Activated T-helper 2 cell treated with anti-CD3 and anti-CD28 coated beads, Interferon-gamma antibody, Interleukin-2, Interleukin-4, amounts not matched to agents 10 μg/mL and 5 μg/mL and 100 μg/mL, durations not matched to agents 14 hours and 24 hours and 36 hours (primary cell): ENCODE data around the gene SHROOM2. TPM values are rescaled to one million over a fixed set of nuclear protein-coding genes. Genes with fewer than 3 reads are reported as not detected.

Experiments used
- DNase-seq: peaks from one replicate; pipeline ENCODE4 v3.0.0; 2021; ENCODE audit warnings: low spot score
- H3K27ac Mint-ChIP-seq: one replicate; pipeline ENCODE4 v1.8.0; 2021; ENCODE audit warnings: mixed read lengths
- H3K27me3 Mint-ChIP-seq: one replicate; pipeline ENCODE4 v1.8.0; 2021; ENCODE audit warnings: low read depth, mixed read lengths
- H3K36me3 Mint-ChIP-seq: one replicate; pipeline ENCODE4 v1.8.0; 2021; ENCODE audit warnings: low read depth, mixed read lengths
- H3K4me1 Mint-ChIP-seq: one replicate; pipeline ENCODE4 v1.8.0; 2021; ENCODE audit warnings: low read depth, mixed read lengths
- H3K4me3 Mint-ChIP-seq: one replicate; pipeline ENCODE4 v1.8.0; 2021; ENCODE audit warnings: low read depth, mild to moderate bottlenecking, moderate library complexity, mixed read lengths
- H3K9me3 Mint-ChIP-seq: one replicate; pipeline ENCODE4 v1.8.0; 2021; ENCODE audit warnings: mixed read lengths
- intact Hi-C: fragments of 100-400 bp; cut with micrococcal nuclease; formaldehyde crosslinking; loops from one replicate; pipeline ENCODE4 v1.15.1; 2023
- total RNA-seq: library from RNA; stranded (reverse); gene quantifications from 2 replicates; pipeline ENCODE4 v1.2.3, GENCODE V29; 2022

The SHROOM2 gene
- total RNA-seq, 1 donor from 2014 or later, result not detected

DNA sequence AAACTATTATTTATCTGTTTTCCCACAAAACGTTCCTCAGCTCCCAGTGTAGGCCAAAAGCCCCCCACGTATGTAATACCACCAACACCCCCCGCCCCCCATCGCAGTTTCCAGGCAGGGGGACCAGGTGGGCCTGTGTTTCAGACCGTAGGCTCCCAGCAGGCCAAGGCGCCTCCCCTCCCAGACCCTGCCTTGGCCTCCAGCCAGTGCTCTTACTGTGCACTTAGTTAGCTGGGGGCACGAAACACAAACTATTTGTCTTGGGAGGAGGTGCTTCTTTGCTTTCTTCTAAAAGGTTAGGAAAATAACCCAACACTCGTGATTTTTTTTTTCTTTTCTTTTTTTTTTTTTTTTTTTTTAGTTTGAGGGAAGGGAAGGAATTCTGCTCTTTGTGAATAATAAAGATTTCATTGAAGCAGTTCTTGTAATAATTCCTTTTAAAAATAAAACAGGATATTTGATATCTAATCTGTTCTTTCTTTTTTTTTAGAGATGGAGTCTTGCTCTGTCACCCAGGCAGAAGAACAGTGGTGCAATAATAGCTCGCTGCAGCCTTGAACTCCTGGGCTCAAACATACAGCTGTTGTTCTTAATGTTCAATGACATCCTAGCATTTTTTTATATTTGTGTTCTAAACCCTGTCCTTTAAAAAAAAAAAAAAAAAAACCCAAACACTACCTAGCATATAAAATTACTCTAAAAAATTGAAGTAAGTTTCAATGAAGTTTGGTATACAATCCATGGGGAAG lies 98.0 kb downstream of the SHROOM2 start:
- intact Hi-C loops, result loop anchor here (2.0 kb wide), 1 partner anchor 111 kb away; no protein-coding TSS in a partner anchor
- Mint-ChIP-seq H3K9me3 (no peaks in the 10 kb centered on the region), H3K4me3 (no peak overlapping the region), H3K4me1 (no peaks in the 10 kb centered on the region), H3K36me3 (no peaks in the 10 kb centered on the region), H3K27me3 (peaks cover 17% of the 10 kb centered on the region), H3K27ac (no peak overlapping the region)
- DNase-seq, result no peak

- Mint-ChIP-seq H3K27ac (no peak overlapping the region), H3K27me3 (peaks cover 17% of the 10 kb centered on the region), H3K36me3 (no peaks in the 10 kb centered on the region), H3K9me3 (no peaks in the 10 kb centered on the region), H3K4me1 (no peaks in the 10 kb centered on the region), H3K4me3 (no peak overlapping the region)
- intact Hi-C loops, result loop anchor here (2.0 kb wide), 1 partner anchor 110 kb away; no protein-coding TSS in a partner anchor
- DNase-seq, result peak; percentile 22
Observed at GRCh38 chrX:9885150-9885549, 98.9 kb downstream of the SHROOM2 start.

DNA sequence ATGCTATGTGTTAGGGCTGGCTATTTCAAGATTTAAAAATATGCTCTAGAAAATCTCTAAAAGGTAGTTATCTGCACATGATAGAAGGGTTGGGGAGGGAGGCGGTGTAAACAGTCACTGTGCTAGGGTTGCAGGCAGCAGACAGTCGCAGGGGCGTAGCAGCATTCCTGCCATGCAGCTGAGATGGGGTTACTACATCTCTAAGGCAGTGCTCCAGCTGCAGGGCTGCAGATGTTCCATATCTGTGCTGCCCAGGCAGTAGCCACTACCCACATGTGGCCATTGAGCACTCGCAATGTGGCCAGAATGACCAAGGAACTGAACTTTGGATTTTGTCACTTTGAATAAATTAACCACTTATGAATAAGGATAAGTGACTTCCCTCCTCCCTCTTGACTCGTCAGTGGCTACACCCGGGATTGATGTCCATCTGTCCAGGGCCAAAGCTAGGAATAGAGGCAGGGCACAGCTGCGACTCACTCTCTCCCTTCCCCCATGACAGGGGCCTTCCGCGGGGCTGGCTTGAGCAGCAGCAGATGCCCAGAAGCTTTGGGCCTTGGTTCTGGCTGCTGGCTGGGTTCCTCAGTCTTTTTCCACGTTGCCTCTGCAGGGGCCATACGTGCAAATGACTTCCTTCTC lies 101.5 kb downstream of the SHROOM2 start:
- no peak overlapping the region for H3K27ac Mint-ChIP-seq
- intact Hi-C loops, result loop anchor here (2.0 kb wide), 1 partner anchor 231 kb away; no protein-coding TSS in a partner anchor
- no peaks in the 10 kb centered on the region for H3K4me1 Mint-ChIP-seq

GRCh38 chrX:9888953-9889470 lies 102.8 kb downstream of the SHROOM2 start:
- peaks cover 6% of the 10 kb centered on the region for H3K27me3 Mint-ChIP-seq
- no peak overlapping the region for H3K27ac Mint-ChIP-seq
- no peaks in the 10 kb centered on the region for H3K4me1 Mint-ChIP-seq
- H3K9me3 Mint-ChIP-seq, result no peaks in the 10 kb centered on the region
- intact Hi-C loops, result loop anchor here (2.0 kb wide), 1 partner anchor 230 kb away; no protein-coding TSS in a partner anchor
- no peak overlapping the region for H3K4me3 Mint-ChIP-seq
- H3K36me3 Mint-ChIP-seq, result no peaks in the 10 kb centered on the region
- no peak for DNase-seq

More for the DNA sequence above, 101.5 kb downstream of the SHROOM2 start:
- Mint-ChIP-seq H3K4me3 (no peak overlapping the region), H3K27me3 (peaks cover 12% of the 10 kb centered on the region), H3K9me3 (no peaks in the 10 kb centered on the region), H3K36me3 (no peaks in the 10 kb centered on the region)
- DNase-seq, result no peak

DNA sequence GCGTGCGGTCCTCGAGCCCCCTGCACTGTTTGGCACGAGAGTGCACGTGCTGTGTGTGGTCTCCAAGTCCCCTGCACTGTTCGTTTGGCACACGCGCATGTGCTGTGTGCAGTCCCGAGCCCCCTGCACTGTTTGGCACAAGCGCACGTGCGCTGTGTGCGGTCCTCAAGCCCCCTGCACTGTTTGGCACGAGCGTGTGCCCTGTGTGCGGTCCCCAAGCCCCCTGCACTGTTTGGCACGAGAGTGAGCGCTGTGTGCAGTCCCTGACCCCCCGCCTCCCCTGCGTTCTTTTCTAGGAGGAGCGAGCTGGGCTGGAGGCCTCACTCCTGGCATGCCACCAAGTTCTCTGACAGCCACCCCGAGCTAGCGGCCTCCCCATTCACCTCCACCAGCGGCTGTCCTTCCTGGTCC lies 104.5 kb downstream of the SHROOM2 start:
- no peak overlapping the region for H3K27ac Mint-ChIP-seq
- H3K27me3 Mint-ChIP-seq, result no peaks in the 10 kb centered on the region
- no peaks in the 10 kb centered on the region for H3K4me1 Mint-ChIP-seq
- no peak overlapping the region for H3K4me3 Mint-ChIP-seq
- DNase-seq, result no peak
- H3K36me3 Mint-ChIP-seq, result no peaks in the 10 kb centered on the region
- intact Hi-C loops, result no loop called here
- no peaks in the 10 kb centered on the region for H3K9me3 Mint-ChIP-seq

GRCh38 chrX:9895225-9895912 lies 109.1 kb downstream of the SHROOM2 start:
- Mint-ChIP-seq H3K4me3 (no peak overlapping the region), H3K27ac (no peak overlapping the region), H3K27me3 (peaks cover 8% of the 10 kb centered on the region), H3K4me1 (peaks cover 4% of the 10 kb centered on the region), H3K36me3 (no peaks in the 10 kb centered on the region), H3K9me3 (no peaks in the 10 kb centered on the region)
- intact Hi-C loops, result no loop called here
- DNase-seq, result no peak

DNA sequence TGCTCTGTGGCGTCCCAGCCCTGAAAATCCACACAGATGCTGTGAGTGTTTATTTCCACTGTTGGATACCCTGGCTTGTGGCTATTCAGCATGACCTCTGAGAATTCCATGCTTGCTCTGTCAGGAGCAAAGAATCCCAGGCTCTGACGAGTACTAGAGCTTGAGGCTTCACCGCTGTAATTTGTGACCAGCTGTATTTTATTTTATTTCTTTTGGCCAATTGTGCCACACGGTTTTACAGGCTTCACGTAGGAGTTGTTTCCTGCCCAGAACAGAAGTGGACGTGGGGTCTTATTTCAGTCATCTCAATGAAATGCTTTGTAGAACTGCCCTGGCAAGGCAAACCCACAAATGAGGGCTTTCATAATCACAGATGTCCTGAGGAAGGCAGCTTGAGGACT lies 111.5 kb downstream of the SHROOM2 start:
- intact Hi-C loops, result loop anchor here (2.0 kb wide), 1 partner anchor 45 kb away; no protein-coding TSS in a partner anchor
- Mint-ChIP-seq H3K36me3 (no peaks in the 10 kb centered on the region), H3K27me3 (peaks cover 20% of the 10 kb centered on the region), H3K4me1 (peaks cover 5% of the 10 kb centered on the region), H3K27ac (no peak overlapping the region), H3K9me3 (no peaks in the 10 kb centered on the region), H3K4me3 (no peak overlapping the region)
- DNase-seq, result no peak

- Mint-ChIP-seq H3K36me3 (no peaks in the 10 kb centered on the region), H3K4me1 (peaks cover 5% of the 10 kb centered on the region), H3K4me3 (no peak overlapping the region), H3K9me3 (no peaks in the 10 kb centered on the region), H3K27ac (no peak overlapping the region), H3K27me3 (peaks cover 24% of the 10 kb centered on the region)
- no peak for DNase-seq
- intact Hi-C loops, result loop anchor here (2.0 kb wide), 1 partner anchor 43 kb away; no protein-coding TSS in a partner anchor
Observed at GRCh38 chrX:9899640-9900111, 113.4 kb downstream of the SHROOM2 start.

GRCh38 chrX:9902656-9903055 lies 116.4 kb downstream of the SHROOM2 start:
- no peaks in the 10 kb centered on the region for H3K36me3 Mint-ChIP-seq
- peaks cover 24% of the 10 kb centered on the region for H3K27me3 Mint-ChIP-seq
- H3K4me3 Mint-ChIP-seq, result no peak overlapping the region
- no peaks in the 10 kb centered on the region for H3K9me3 Mint-ChIP-seq
- no peak overlapping the region for H3K27ac Mint-ChIP-seq
- no peak for DNase-seq
- peaks cover 7% of the 10 kb centered on the region for H3K4me1 Mint-ChIP-seq
- intact Hi-C loops, result no loop called here

DNA sequence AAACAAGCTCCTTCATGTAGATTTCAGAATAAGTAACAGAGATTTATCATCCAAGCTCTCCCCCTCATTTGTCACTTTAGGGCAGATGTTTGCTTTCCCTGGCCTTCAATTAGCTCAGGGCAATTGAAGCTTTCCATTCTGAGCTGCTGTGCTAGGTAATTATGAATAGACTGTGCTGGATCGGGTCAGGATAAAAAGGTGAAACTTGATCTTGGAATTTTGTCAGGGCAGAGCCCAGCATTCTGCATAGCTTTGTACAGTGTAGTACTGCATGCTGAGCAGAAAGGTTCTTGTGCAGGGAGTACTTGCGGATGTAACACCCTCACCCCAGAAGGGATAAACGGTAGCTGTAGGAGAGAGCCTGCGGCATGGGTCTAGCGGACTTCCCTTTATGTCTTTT lies 116.9 kb downstream of the SHROOM2 start:
- peaks cover 7% of the 10 kb centered on the region for H3K4me1 Mint-ChIP-seq
- no peaks in the 10 kb centered on the region for H3K9me3 Mint-ChIP-seq
- no peak for DNase-seq
- no peaks in the 10 kb centered on the region for H3K36me3 Mint-ChIP-seq
- H3K27me3 Mint-ChIP-seq, result peaks cover 24% of the 10 kb centered on the region
- no peak overlapping the region for H3K4me3 Mint-ChIP-seq
- H3K27ac Mint-ChIP-seq, result no peak overlapping the region
- intact Hi-C loops, result no loop called here

DNA sequence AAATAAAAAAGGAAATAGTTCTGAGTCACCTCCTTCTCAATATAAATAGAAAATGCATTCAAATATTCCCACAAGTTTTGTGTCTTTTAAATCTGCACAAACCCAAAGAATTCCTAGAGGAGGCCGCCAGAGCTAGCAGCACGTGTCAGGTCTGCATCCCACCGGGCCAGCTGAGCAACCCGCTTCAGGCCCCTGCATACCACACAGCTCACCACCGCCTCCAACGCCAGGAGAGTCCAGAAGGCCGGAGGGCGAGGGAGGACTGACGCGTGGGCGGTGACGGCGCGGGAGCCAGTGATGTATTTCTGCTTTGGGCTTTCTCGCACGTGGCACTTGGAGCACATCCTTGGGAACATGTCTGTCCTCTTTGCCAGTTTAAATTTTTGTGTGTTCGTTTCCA lies 119.1 kb downstream of the SHROOM2 start:
- Mint-ChIP-seq H3K9me3 (no peaks in the 10 kb centered on the region), H3K4me1 (peaks cover 4% of the 10 kb centered on the region), H3K27ac (no peak overlapping the region), H3K4me3 (no peak overlapping the region), H3K36me3 (no peaks in the 10 kb centered on the region), H3K27me3 (peaks cover 17% of the 10 kb centered on the region)
- DNase-seq, result no peak
- intact Hi-C loops, result no loop called here

DNA sequence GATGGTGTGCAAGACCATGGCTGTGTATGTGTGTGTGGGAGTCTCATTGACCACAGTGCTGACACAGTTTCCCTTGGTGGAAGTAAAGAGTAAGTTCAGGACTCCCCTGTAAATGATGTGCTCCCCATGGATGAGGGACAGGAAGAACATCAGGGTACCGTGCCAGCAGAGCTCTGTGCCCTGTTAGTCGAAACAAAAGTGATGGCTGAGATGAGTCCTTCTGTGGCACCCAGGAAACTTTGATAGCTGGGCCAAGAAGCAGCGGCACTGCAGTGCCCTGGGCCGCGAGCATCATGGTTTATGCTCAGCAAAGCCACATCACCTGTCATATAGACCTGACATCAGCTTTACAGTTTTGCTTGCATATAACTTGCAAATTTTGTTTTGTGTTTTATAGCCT lies 119.5 kb downstream of the SHROOM2 start:
- Mint-ChIP-seq H3K9me3 (no peaks in the 10 kb centered on the region), H3K4me3 (no peak overlapping the region), H3K4me1 (peaks cover 3% of the 10 kb centered on the region), H3K36me3 (no peaks in the 10 kb centered on the region), H3K27me3 (peaks cover 15% of the 10 kb centered on the region), H3K27ac (no peak overlapping the region)
- intact Hi-C loops, result no loop called here
- no peak for DNase-seq
